ENCODE results near the gene PPIA.

The PPIA gene

DNA sequence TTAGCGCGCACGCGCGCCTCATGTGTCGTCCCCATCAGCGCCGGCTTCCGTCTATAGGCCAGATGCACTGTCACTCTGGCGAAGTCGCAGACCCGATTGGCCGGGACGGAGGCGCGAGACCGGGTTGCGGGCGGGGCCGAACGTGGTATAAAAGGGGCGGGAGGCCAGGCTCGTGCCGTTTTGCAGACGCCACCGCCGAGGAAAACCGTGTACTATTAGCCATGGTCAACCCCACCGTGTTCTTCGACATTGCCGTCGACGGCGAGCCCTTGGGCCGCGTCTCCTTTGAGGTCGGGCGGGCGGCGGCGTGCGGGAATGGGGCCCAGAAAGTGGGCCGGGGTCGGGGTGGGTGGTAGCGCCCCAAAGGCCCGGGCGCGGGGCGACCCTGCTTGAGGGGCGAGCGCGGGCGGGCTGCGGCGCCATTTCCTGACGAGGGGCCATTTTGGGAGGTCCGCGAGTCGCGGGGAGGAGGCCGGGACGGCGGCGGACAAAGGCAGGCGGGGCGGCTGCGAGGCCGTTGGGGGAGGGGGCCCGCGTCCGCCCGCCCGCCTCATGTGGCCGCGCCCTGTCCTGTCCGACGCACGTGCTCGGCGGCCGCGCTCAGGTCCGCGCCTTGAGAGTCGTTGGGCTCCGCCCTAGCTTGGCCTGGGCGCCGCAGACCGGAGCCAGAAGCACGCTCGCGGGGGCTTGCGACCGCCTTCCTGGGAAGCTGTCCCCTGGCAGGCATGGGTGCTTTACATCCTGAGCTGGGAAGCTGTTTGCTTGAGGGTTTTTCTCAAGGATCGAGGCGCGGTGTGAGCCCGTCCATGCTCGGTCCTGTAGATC, at the start of gene PPIA:
TSS of gene PPIA (plus strand) at position 178 of the 825 bp plus-strand sequence. CDS start at position 222, 44 bp downstream.
- Histone ChIP-seq H3K4me3 (replicated peaks; ENCODE audit: low read depth, low read length) (peak within 1 kb of the TSS; percentile 96), H3K36me3 (ENCODE audit: control insufficient read depth, insufficient read depth, low read length) (peaks cover 12% of the 10 kb centered on the region), H3K27me3 (replicated peaks; ENCODE audit: control insufficient read depth, insufficient read depth, low read length) (no peaks in the 10 kb centered on the region)
- DNase-seq (ENCODE audit: extremely low read depth, insufficient read length): peak; percentile 98
- TF ChIP-seq CTCF (IDR thresholded peaks at IDR 0.05; ENCODE audit: insufficient read depth, low read length, poor library complexity, severe bottlenecking): no peak

GRCh38 chr7:44748045-44748947, 48.2 kb upstream of the PPIA start, which contains the start of gene ZMIZ2:
TSS of gene ZMIZ2 (plus strand) at chr7:44748847. CDS start at chr7:44756250, 7,403 bp downstream.
- H3K27me3 ChIP-seq (replicated peaks; ENCODE audit: control insufficient read depth, insufficient read depth, low read length): no peaks in the 10 kb centered on the region
- H3K4me3 ChIP-seq (replicated peaks; ENCODE audit: low read depth, low read length): peak within 1 kb of the TSS; percentile 94
- no peak for TF ChIP-seq CTCF (IDR thresholded peaks at IDR 0.05; ENCODE audit: insufficient read depth, low read length, poor library complexity, severe bottlenecking)
- DNase-seq (ENCODE audit: extremely low read depth, insufficient read length): peak; percentile 91
- 0 out of 2 replicates have a peak, but pooled peaks cover 2% of the 10 kb centered on the region for H3K36me3 ChIP-seq (ENCODE audit: control insufficient read depth, insufficient read depth, low read length)

GRCh38 chr7:44748948-44749731, 47.3 kb upstream of the PPIA start:
- Histone ChIP-seq H3K4me3 (replicated peaks; ENCODE audit: low read depth, low read length) (peak overlapping the region; percentile 94), H3K27me3 (replicated peaks; ENCODE audit: control insufficient read depth, insufficient read depth, low read length) (no peaks in the 10 kb centered on the region), H3K36me3 (ENCODE audit: control insufficient read depth, insufficient read depth, low read length) (0 out of 2 replicates have a peak, but pooled peaks cover 2% of the 10 kb centered on the region)
- peak; percentile 69 for DNase-seq (ENCODE audit: extremely low read depth, insufficient read length)
- TF ChIP-seq CTCF (IDR thresholded peaks at IDR 0.05; ENCODE audit: insufficient read depth, low read length, poor library complexity, severe bottlenecking): peak; percentile 1

DNA sequence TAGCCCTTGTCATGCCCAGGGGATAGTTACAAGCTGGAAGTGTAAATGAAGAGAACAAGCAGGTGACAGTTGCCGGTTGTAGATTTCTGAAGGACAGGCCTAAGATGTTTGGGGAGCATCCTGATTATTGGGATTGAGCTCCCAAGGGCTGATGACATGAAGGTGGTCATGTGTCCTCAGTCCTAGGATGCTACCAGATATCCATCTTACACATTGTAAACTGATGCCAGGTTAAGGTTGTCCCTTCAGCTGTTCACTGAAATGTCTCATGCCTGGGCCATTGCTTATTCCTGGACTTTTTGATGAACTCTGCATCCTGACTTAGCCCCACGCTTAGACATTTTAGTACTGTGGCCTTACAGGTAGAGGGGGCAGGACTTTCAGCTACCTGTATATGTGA, 46.5 kb upstream of the PPIA start:
- H3K36me3 ChIP-seq (ENCODE audit: control insufficient read depth, insufficient read depth, low read length): peaks cover 5% of the 10 kb centered on the region
- no peaks in the 10 kb centered on the region for H3K27me3 ChIP-seq (replicated peaks; ENCODE audit: control insufficient read depth, insufficient read depth, low read length)
- DNase-seq (ENCODE audit: extremely low read depth, insufficient read length): no peak
- H3K4me3 ChIP-seq (replicated peaks; ENCODE audit: low read depth, low read length): peak overlapping the region; percentile 94
- no peak for TF ChIP-seq CTCF (IDR thresholded peaks at IDR 0.05; ENCODE audit: insufficient read depth, low read length, poor library complexity, severe bottlenecking)

- Histone ChIP-seq H3K4me3 (replicated peaks; ENCODE audit: low read depth, low read length) (peak overlapping the region; percentile 94), H3K27me3 (replicated peaks; ENCODE audit: control insufficient read depth, insufficient read depth, low read length) (no peaks in the 10 kb centered on the region), H3K36me3 (ENCODE audit: control insufficient read depth, insufficient read depth, low read length) (peaks cover 7% of the 10 kb centered on the region)
- no peak for DNase-seq (ENCODE audit: extremely low read depth, insufficient read length)
- no peak for TF ChIP-seq CTCF (IDR thresholded peaks at IDR 0.05; ENCODE audit: insufficient read depth, low read length, poor library complexity, severe bottlenecking)
Measured at GRCh38 chr7:44750424-44750823, 46.1 kb upstream of the PPIA start.
